ENCODE measurements around the gene MZT2B.
"Not testable (repeated sequence)": the region's sequence is repeated elsewhere in the genome, so short reads cannot be mapped to it uniquely, and the experiment has no call there.

The MZT2B gene

DNA sequence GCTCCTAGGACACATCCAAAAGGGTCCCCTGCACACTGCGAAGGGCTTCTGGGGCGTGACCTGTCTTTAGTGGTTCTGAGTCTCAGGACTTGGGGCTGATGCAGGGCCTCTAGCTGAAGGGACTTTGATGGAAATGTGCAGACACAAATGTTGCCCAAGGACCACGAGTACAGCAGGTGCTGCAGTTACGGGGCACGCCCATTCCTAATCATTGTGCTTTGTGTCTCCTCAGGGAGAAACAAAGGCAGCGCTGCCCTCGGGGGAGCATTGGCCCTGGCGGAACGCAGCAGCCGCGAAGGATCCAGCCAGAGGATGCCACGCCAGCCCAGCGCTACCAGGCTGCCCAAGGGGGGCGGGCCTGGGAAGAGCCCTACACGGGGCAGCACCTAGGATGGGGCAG lies 8.2 kb downstream of the MZT2B start:
- no peak for DNase-seq (ENCODE audit: extremely low spot score)
- POLR2A ChIA-PET = no interaction called here
- CTCF ChIA-PET = interaction anchor here (0.8 to 1.4 kb wide), 2 partner anchors 8 to 10 kb away, joined by 3 read pairs; partner anchors contain the start of gene MZT2B
- TF ChIP-seq, protein P1, sequence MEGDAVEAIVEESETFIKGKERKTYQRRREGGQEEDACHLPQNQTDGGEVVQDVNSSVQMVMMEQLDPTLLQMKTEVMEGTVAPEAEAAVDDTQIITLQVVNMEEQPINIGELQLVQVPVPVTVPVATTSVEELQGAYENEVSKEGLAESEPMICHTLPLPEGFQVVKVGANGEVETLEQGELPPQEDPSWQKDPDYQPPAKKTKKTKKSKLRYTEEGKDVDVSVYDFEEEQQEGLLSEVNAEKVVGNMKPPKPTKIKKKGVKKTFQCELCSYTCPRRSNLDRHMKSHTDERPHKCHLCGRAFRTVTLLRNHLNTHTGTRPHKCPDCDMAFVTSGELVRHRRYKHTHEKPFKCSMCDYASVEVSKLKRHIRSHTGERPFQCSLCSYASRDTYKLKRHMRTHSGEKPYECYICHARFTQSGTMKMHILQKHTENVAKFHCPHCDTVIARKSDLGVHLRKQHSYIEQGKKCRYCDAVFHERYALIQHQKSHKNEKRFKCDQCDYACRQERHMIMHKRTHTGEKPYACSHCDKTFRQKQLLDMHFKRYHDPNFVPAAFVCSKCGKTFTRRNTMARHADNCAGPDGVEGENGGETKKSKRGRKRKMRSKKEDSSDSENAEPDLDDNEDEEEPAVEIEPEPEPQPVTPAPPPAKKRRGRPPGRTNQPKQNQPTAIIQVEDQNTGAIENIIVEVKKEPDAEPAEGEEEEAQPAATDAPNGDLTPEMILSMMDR (IDR thresholded peaks at IDR 0.05; ENCODE audit: control extremely low read depth, extremely low read depth, low read depth, missing control alignments) = no peak

GRCh38 chr2:130191319-130191718 lies 9.3 kb downstream of the MZT2B start:
- POLR2A ChIA-PET; DNase-seq (ENCODE audit: extremely low spot score): not testable (repeated sequence)
- CTCF ChIA-PET = interaction anchor here (1.1 to 1.4 kb wide), 2 partner anchors 9 to 10 kb away, joined by 3 to 5 read pairs; partner anchors contain the start of genes MZT2B and SMPD4

DNA sequence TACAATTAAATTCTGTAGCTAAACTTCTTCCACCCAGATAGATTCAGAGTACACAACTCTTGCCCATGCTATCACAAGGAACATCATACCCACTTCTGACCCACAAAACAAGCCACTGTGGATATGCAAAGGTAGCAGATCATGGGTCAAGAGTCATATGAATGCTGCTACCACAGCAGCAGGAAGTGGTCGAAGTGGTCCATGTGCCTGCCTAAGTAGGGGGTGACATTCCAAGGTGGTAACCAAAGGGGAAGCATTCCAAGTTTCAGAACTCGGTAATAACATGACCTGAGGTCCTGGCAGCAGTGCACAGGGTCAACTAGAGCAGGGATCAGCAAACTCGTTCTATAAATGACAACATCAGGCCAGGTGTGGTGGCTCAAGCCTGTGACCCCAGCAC lies 10.4 kb downstream of the MZT2B start:
- CTCF ChIA-PET; DNase-seq (ENCODE audit: extremely low spot score); POLR2A ChIA-PET: not testable (repeated sequence)

DNA sequence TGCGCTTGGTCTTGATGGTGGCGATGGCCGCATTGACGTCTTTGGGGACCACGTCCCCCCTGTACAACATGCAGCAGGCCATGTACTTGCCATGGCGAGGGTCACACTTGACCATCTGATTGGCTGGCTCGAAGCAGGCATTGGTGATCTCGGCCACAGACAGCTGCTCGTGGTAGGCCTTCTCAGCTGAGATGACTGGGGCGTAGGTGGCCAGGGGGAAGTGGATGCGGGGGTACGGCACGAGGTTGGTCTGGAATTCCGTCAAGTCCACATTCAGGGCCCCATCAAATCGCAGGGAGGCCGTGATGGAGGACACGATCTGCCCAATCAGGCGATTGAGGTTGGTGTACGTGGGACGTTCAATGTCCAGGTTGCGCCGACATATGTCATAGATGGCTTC lies 11.8 kb downstream of the MZT2B start:
- CTCF ChIA-PET; POLR2A ChIA-PET; DNase-seq (ENCODE audit: extremely low spot score): not testable (repeated sequence)

GRCh38 chr2:130195089-130195635 lies 13.1 kb downstream of the MZT2B start:
- POLR2A ChIA-PET; DNase-seq (ENCODE audit: extremely low spot score); CTCF ChIA-PET: not testable (repeated sequence)

DNA sequence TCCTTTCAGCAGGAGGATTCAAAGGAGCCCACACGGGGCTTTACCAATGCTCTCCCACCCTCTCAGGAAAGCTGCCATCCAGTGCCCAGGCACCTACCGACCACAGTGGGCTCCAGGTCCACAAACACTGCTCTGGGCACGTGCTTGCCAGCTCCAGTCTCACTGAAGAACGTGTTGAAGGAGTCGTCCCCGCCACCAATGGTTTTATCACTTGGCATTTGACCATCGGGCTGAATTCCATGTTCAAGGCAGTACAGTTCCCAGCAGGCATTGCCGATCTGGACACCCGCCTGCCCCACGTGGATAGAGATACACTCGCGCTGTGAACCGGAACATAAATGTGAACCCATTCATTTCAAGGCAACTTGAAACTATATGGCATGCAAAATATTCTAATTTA lies 14.0 kb downstream of the MZT2B start:
- DNase-seq (ENCODE audit: extremely low spot score); CTCF ChIA-PET: not testable (repeated sequence)

GRCh38 chr2:130198343-130198742 lies 16.3 kb downstream of the MZT2B start, which contains the start of gene TUBA3E:
Gene TUBA3E, minus strand, starts transcription at chr2:130198439. Its CDS starts 79 bp downstream, at chr2:130198360.
- ChIA-PET POLR2A (no interaction called here), CTCF (no interaction called here)
- TF ChIP-seq, protein P1 (IDR thresholded peaks at IDR 0.05; ENCODE audit: control extremely low read depth, extremely low read depth, low read depth, missing control alignments) = no peak
- no peak for DNase-seq (ENCODE audit: extremely low spot score)

More for the DNA sequence above, 14.0 kb downstream of the MZT2B start:
- POLR2A ChIA-PET = not testable (repeated sequence)

GRCh38 chr2:130202518-130202917 lies 20.5 kb downstream of the MZT2B start:
- POLR2A ChIA-PET; CTCF ChIA-PET; DNase-seq (ENCODE audit: extremely low spot score): not testable (repeated sequence)

DNA sequence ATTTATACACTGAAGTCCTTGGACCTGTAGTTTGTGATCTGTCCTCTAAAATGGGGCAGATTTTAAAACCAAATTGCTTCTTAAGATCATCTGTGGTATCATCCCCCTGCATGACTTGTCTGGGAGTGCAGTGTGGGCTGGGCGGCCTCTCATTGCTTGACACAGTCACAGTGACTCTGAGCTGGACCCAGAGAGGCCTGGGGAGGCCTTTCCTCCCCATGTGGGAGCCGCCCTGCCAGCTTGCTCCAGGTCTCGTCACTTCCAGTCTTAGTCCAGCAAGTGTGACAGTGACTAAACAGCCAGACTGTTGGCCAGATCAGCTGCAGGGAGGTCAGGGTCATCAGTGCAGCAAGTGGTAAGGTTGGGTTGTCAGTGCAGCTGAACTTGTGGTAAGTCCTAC lies 21.1 kb downstream of the MZT2B start:
- POLR2A ChIA-PET; CTCF ChIA-PET; DNase-seq (ENCODE audit: extremely low spot score): not testable (repeated sequence)

- CTCF ChIA-PET; DNase-seq (ENCODE audit: extremely low spot score); POLR2A ChIA-PET: not testable (repeated sequence)
These were observed 25.0 kb downstream of the MZT2B start for GRCh38 chr2:130207051-130207450.

DNA sequence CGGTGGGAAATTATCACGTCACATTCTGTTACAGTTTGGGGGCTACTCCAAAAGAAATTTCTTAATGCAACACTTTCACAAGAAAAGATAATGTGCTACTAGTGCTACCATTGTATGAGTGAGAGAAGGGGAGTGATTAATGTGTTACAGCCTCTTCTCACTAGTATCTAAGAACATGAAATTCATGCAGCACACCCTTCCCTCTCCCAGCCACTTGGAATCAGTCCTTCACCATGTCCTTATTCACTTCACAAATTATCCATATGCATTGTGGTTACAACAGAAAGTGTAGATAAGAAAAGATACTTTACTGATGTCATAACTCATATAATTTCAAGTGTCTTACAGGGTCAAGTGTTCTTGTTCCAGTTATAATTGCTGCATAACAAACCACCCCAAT lies 37.1 kb downstream of the MZT2B start:
- DNase-seq (ENCODE audit: extremely low spot score); CTCF ChIA-PET; POLR2A ChIA-PET: not testable (repeated sequence)

- CTCF ChIA-PET; POLR2A ChIA-PET; DNase-seq (ENCODE audit: extremely low spot score): not testable (repeated sequence)
These were observed 38.4 kb downstream of the MZT2B start for GRCh38 chr2:130220505-130220904.

GRCh38 chr2:130222523-130222922 lies 40.5 kb downstream of the MZT2B start:
- POLR2A ChIA-PET; DNase-seq (ENCODE audit: extremely low spot score): not testable (repeated sequence)
- CTCF ChIA-PET = interaction anchor here (1.3 kb wide), 1 partner anchor 42 kb away, joined by 3 read pairs; the partner anchor contains the start of gene SMPD4

GRCh38 chr2:130228005-130228404 lies 45.9 kb downstream of the MZT2B start:
- POLR2A ChIA-PET; CTCF ChIA-PET; DNase-seq (ENCODE audit: extremely low spot score): not testable (repeated sequence)

DNA sequence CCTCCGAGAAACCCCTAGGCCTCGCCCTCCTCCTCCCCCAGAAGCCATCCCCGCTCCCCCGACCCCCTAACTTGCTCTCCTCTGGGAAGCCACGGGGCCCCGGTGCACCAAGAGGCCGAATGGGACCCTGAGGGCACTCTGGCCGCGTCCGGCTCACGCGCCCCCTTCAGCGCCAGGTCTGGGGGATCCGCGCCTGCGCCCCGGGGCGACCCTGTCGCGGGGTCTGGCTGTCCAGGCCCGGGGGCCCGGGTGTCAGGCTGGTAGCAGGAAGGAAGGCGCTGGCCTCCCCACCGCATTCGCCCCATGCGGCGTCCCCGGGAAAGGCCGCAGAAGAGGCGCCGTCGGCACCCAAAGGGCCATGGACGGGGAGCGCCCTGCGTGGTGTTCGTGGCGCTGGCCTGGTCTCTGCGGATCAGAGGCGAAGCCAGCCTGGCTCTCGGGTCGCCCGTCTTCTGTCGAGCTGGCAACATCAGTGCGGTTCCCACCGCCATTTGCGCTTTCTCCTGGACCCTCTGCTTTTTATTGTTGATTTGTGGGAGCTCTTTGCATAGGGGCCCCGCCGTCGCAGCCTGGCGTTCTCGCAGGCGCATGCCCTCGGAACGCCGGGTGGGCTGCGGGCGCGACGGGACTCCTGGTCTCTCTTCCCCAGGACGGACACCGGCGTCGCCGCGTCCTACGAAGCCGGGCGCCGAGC lies 46.6 kb downstream of the MZT2B start:
- DNase-seq (ENCODE audit: extremely low spot score); POLR2A ChIA-PET; CTCF ChIA-PET: not testable (repeated sequence)

- CTCF ChIA-PET, POLR2A ChIA-PET: not testable (repeated sequence)
- DNase-seq (ENCODE audit: extremely low spot score) = peak; percentile 56
These were observed 47.1 kb downstream of the MZT2B start for GRCh38 chr2:130229161-130229510.

GRCh38 chr2:130230376-130230775 lies 48.3 kb downstream of the MZT2B start:
- DNase-seq (ENCODE audit: extremely low spot score); POLR2A ChIA-PET; CTCF ChIA-PET: not testable (repeated sequence)

All from GM10248 (cell line).